Fibroblast of villous mesenchyme (primary cell): ENCODE data around the gene IMMP1L. TPM values are rescaled to one million over a fixed set of nuclear protein-coding genes. Genes with fewer than 3 reads are reported as not detected.
A peak's percentile ranks its signal among the peaks of the same experiment; 100 is the strongest.

Experiments
- DNase-seq: peaks from one replicate; pipeline ENCODE4 v3.0.0-alpha.2; 2010; ENCODE audit warnings: low read depth
- H3K4me3 ChIP-seq: 2 replicates; pipeline ENCODE4 v1.5.1; 2011; ENCODE audit warnings: low read depth, mild to moderate bottlenecking, low read length
- total RNA-seq: library from RNA; depleted of rRNA; stranded (reverse); fragments of >200 nt; gene quantifications from 2 replicates; pipeline ENCODE4 v1.2.3, GENCODE V29; 2012
- TF ChIP-seq, protein P1 (sequence below): IDR thresholded peaks from 2 replicates; pipeline ENCODE4 v1.5.1; 2012; ENCODE audit warnings: low read depth, mild to moderate bottlenecking, low read length; ENCODE audit not compliant: insufficient read depth

IMMP1L gene, protein sequence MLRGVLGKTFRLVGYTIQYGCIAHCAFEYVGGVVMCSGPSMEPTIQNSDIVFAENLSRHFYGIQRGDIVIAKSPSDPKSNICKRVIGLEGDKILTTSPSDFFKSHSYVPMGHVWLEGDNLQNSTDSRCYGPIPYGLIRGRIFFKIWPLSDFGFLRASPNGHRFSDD
- 9.1 and 13.5 TPM in 2 replicates for total RNA-seq

GRCh38 chr11:31509429-31510345 is at the start of gene IMMP1L, which contains the start of gene ELP4:
Gene IMMP1L (minus strand): TSS chr11:31509622. CDS start chr11:31463276, 46,346 bp downstream.
Gene ELP4 (plus strand): TSS chr11:31509767. CDS start chr11:31509785, 18 bp downstream.
- peak; percentile 97 for DNase-seq
- TF ChIP-seq, protein P1, sequence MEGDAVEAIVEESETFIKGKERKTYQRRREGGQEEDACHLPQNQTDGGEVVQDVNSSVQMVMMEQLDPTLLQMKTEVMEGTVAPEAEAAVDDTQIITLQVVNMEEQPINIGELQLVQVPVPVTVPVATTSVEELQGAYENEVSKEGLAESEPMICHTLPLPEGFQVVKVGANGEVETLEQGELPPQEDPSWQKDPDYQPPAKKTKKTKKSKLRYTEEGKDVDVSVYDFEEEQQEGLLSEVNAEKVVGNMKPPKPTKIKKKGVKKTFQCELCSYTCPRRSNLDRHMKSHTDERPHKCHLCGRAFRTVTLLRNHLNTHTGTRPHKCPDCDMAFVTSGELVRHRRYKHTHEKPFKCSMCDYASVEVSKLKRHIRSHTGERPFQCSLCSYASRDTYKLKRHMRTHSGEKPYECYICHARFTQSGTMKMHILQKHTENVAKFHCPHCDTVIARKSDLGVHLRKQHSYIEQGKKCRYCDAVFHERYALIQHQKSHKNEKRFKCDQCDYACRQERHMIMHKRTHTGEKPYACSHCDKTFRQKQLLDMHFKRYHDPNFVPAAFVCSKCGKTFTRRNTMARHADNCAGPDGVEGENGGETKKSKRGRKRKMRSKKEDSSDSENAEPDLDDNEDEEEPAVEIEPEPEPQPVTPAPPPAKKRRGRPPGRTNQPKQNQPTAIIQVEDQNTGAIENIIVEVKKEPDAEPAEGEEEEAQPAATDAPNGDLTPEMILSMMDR: no peak
- peak within 1 kb of the TSS; percentile 97 for H3K4me3 ChIP-seq

DNA sequence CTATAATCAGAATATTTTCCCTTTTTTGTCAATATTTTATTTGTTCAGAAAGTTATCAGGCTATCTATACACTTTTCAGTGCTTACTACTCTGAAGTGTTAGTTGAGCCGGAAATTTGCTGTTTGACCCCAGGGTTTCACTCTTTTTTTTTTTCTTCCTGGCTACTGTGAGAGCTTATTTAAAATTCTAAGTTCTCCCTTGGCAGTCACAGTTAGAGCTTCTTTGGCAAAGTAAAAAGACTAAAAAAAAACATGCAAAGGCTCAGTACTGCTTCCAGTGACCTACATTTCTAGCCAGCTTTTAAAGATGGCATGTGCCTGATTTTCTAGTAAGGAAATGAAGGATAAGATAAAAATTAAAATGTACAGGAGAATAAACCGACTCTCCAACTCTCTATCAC is 48.6 kb upstream of the IMMP1L start:
- no peak for DNase-seq
- TF ChIP-seq, protein P1: no peak
- no peak overlapping the region for H3K4me3 ChIP-seq

GRCh38 chr11:31555938-31556337 is 46.5 kb upstream of the IMMP1L start:
- no peak for DNase-seq
- no peak overlapping the region for H3K4me3 ChIP-seq
- TF ChIP-seq, protein P1: no peak

DNA sequence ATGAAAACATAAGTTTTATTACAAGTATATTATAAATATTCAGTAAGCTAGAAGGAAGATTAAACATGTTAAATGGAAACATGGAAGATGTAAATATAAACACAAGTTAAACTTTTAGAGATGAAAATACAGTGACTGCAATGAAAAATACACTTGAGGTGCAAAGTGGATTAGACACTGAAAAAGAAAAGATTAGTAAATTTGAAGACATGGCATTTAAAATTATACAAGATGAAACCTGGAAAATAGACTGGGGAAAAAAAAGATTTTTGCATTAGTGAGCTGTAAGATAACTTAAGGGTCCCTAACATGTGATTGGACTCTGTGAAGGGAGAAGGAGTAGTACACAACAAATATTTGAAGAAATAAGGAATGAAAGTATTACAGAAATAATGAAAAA is 33.4 kb upstream of the IMMP1L start:
- DNase-seq: no peak
- no peak overlapping the region for H3K4me3 ChIP-seq
- TF ChIP-seq, protein P1: no peak

DNA sequence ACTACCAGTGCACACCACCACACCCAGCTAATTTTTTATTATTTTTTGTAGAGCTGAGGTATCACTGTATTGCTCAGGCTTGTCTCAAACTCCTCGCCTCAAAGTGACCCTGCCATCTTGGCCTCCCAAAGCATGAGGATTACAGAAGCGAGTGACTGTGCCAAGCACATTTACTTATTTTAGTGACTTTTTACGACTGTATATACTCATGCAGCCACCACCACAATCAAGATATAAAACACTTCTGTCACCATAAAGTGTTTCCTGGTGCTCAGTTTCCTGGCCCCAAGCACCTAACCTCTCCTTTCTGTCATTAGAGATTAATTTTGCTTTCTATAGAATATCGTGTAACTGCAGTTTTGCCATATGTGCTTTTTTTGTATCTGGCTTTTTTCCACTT is 26.1 kb upstream of the IMMP1L start:
- TF ChIP-seq, protein P1: no peak
- H3K4me3 ChIP-seq: no peak overlapping the region
- DNase-seq: no peak

GRCh38 chr11:31531293-31531692 is 21.9 kb upstream of the IMMP1L start:
- no peak overlapping the region for H3K4me3 ChIP-seq
- no peak for DNase-seq
- TF ChIP-seq, protein P1: no peak
